HG03565 (cell line): ENCODE measurements around the gene MMP21.
A peak's percentile ranks its signal among the peaks of the same experiment; 100 is the strongest.

Experiments
- ATAC-seq: cut with Tn5 transposase; IDR thresholded peaks from one replicate; pipeline ENCODE4 v1.9.1; 2021; ENCODE audit warnings: mild to moderate bottlenecking, moderate library complexity; ENCODE audit not compliant: unreplicated experiment

Gene MMP21

GRCh38 chr10:125766511-125766910 lies 9.1 kb downstream of the MMP21 start:
- no peak for ATAC-seq

GRCh38 chr10:125765835-125766234 lies 9.8 kb downstream of the MMP21 start:
- ATAC-seq = no peak

DNA sequence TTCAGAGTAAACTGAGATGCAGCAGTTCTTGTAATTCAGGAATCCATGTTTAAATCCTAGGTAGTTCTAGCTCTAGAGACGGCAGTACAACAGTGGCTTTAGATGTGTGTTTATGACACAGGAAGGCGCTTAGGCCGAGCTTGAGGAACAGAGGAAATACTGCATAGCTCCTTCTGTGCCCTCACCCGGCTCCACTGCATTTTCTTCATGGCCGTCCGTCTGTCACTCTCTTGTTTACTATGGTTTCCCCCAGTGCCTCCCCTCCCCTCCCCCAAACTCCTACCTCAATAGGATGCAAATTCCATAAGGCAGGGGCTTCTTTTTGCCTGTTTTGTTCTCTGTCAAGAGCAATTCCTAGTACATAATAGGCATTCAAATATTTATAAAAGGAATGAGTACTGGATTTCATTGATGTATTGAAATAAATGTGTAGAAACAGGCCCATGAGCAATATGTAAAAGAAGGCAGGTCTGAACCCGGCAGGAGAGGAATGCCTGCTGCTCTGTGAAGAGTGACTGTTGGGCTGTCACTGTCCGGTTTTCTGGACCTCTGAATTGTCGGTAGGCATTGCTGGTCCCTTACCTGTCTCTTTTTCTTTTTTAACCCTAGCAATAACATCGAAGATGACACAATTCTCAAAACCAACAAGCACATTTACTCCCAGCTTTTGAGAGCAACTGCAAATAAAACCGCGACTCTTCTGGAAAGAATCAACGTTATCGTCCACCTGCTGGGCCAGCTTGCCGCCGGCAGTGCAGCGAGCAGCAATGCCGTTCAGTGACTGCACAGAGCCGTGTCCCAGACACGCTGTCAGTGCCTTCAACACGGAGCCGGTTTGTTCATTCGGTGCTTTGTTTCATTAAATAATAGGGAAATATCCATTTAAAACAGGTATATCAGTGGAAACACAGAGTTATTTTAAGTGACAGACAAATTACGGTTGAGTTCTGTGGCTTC lies 12.7 kb downstream of the MMP21 start:
- no peak for ATAC-seq

- ATAC-seq = no peak
Observed at GRCh38 chr10:125761961-125762360, 13.7 kb downstream of the MMP21 start.

GRCh38 chr10:125757742-125758141 lies 17.9 kb downstream of the MMP21 start:
- no peak for ATAC-seq

GRCh38 chr10:125756853-125757487 lies 18.7 kb downstream of the MMP21 start:
- no peak for ATAC-seq

DNA sequence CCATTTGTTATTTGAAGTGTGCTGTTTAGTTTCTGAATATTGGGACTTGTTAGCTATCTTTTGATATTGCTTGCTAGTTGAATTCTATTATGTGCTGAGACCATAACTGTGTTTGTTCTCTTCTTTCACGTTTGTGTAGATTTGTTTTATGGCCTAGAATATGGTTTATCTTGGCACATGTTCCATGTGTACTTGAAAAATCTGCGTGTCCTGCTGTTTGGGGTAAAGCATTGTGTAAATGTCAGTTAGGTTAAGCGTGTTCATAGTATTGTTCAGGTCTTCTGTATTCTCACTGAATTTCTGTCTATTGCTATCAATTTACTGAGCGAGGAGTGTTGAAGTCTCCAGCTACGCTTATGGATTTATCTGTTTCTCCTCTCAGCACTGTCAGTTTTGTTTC lies 19.4 kb downstream of the MMP21 start:
- no peak for ATAC-seq

GRCh38 chr10:125747417-125747816 lies 28.2 kb downstream of the MMP21 start:
- no peak for ATAC-seq

GRCh38 chr10:125744909-125745308 lies 30.7 kb downstream of the MMP21 start:
- no peak for ATAC-seq

DNA sequence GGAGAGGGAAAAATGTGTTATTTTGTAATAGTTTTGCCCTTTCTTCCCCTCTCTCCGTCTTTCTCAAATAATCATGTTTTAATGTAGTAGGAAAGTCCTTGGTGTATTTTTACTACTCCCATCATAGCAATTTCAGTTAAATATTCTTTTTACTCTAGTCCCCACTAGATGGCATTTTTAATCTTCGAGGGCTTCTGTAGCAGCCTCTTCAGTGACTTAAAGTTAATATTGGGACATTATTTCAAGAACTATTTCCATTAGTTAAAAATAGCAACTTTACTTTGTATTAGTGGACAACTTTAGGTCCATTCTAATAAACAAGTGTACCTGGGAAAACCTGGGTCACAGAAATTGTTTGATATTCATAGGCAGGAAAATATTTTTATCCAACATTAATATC lies 33.2 kb downstream of the MMP21 start:
- ATAC-seq = no peak

GRCh38 chr10:125739994-125740679 lies 35.5 kb downstream of the MMP21 start:
- ATAC-seq = no peak

DNA sequence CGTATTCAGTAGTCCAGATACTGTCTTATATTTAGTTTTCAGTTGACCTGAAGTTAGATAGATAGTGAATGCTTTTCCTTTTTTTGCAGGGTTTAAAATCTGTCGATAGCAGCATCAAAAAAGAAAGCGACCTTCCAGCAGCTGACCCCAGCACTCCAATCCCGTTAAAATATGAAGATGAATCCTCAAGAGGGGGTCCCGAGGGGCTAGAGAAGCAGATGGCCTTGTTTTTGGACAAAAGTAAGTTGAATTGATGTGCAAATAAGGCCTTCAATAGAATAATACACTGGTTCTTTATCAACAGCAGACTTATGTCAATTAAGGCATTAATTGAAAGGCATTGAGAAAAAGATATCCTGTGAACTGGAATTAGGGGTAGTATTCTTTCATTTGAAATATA lies 37.4 kb downstream of the MMP21 start:
- no peak for ATAC-seq

- ATAC-seq = no peak
Observed at GRCh38 chr10:125734823-125735222, 40.8 kb downstream of the MMP21 start.

GRCh38 chr10:125734148-125734547 lies 41.5 kb downstream of the MMP21 start:
- ATAC-seq = no peak

GRCh38 chr10:125727436-125727835 lies 48.2 kb downstream of the MMP21 start:
- no peak for ATAC-seq

- no peak for ATAC-seq
Observed at GRCh38 chr10:125726914-125727313, 48.7 kb downstream of the MMP21 start.

- ATAC-seq = no peak
Observed at GRCh38 chr10:125722811-125723210, 52.8 kb downstream of the MMP21 start.

DNA sequence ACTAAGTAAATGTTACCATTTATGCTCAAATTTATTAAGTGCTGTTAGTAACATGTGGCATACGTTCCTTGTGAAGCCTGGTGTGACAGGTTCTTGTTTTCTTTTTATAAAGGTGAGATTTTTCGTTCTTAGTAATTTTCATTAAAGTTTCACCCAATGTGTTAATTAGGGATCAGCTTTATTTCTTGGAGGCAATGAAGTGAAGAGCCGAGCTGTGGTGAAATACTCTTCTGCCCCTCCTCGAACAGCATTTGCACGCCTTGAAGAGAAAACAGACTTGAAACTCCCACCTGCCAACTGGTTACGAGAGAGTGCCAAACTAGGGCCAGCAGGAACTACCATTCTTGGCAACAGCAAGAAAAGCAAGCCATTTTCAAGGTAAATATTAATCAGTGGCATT lies 54.6 kb downstream of the MMP21 start:
- ATAC-seq = no peak

GRCh38 chr10:125720002-125720382 lies 55.6 kb downstream of the MMP21 start:
- no peak for ATAC-seq

DNA sequence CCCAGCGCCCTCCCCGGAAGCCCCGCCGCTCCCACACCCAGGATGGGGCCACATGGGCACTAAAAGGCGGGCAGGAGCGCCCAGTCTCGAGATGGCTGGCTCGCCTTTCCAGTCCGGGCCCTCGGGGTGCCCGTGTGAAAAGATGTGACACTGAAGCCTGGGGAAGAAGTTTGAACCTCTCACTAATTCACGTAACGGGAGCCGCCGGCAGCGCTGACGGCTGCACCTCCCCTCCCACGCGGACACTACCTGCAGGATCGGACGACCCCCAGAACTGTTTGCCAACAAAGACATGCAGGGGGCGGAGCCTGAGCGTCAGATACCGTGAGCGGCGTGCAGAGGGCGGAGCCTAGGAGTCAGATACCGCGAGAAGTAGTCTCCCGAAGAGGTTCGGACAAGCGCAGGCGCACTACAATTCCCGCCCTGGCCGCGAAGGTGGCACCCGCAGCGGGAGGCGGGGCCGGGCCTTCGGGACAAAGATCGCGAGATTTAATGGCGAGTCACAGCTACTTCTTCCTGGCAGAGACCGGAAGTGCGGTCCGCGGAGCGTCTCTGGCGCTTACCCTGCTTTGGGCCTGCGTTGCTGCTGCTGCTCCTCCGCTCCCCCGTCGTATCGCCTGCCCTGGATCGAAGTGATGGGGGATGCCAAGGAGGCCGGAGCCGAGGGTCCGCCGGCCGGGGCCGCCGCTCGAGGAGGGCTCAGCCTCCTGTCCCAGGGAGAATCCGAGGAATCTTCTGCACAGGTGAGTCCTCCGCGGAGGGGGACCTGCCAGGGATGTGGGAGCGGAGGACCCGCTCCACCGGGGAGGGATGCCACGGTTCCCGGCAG lies 56.2 kb downstream of the MMP21 start, which contains the start of gene EDRF1:
Gene EDRF1 (plus strand): TSS at position 537 of the 829 bp plus-strand sequence. CDS start 99 bp downstream, at position 636.
- ATAC-seq = peak; percentile 92
